ENCODE measurements around the gene RAP1GDS1.
"Not testable (repeated sequence)": the region's sequence is repeated elsewhere in the genome, so short reads cannot be mapped to it uniquely, and the experiment has no call there.

Gene RAP1GDS1

GRCh38 chr4:98358630-98359248, 97.6 kb downstream of the RAP1GDS1 start:
- DNase-seq: no peak

DNA sequence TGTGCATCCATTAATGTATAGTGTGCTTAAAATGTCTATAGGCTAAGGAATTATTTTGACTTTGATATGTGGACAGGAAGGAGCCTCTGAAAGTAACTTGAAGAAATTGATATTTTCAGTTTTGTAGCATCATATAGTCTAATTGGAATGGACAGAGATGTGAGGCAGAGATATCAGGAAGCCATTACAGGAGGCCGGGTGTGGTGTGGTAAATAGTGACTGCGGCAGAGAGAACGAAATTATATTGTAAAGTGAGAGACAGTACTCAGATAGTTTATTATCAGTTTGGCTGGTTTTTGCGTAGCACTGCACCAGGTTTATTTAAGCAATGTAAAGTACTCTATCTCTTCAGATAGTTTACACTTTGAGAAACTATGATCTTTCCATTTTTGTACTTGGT, 98.5 kb downstream of the RAP1GDS1 start:
- DNase-seq: no peak

- DNase-seq: peak; percentile 1
Observed at GRCh38 chr4:98363431-98363830, 102.2 kb downstream of the RAP1GDS1 start.

- not testable (repeated sequence) for DNase-seq
Observed at GRCh38 chr4:98366275-98366674, 105.1 kb downstream of the RAP1GDS1 start.

DNA sequence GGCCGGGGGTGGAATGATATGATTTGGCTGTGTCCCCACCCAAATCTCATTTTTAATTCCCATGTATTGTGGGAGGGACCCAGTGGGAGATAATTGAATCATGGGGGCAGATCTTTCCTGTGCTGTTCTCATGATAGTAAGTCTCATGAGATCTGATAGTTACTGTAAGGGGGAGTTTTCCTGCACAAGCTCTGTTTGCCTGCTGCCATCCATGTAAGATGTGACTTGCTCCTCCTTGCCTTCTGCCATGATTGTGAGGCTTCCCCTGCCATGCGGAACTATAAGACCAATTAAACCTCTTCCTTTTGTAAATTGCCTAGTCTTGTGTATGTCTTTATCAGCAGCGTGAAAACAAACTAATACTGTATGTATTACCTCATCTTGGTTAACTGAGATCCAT, 106.8 kb downstream of the RAP1GDS1 start:
- DNase-seq: not testable (repeated sequence)

DNA sequence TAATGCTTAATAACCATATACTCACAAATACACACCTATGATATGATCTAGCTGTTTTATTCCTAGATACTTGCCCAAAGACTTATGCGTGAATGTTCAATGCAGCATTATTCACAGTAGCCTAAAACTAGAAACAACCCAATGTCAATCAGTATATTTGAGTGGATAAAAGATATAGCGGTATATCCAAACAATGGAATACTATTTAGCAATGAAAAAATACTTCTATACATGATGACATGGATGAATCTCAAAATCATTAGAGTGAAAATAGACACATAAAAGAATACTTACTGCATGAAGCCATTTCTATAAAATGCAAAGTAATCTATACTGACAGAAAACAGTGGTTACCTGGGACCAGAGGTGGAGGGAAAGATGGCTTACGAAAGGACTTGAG, 108.1 kb downstream of the RAP1GDS1 start:
- DNase-seq: no peak

GRCh38 chr4:98374643-98375042, 113.5 kb downstream of the RAP1GDS1 start:
- no peak for DNase-seq

- no peak for DNase-seq
Observed at GRCh38 chr4:98377559-98377958, 116.4 kb downstream of the RAP1GDS1 start.

GRCh38 chr4:98381306-98381705, 120.1 kb downstream of the RAP1GDS1 start:
- no peak for DNase-seq

GRCh38 chr4:98383431-98384106, 122.4 kb downstream of the RAP1GDS1 start:
- DNase-seq: no peak

GRCh38 chr4:98385831-98386230, 124.6 kb downstream of the RAP1GDS1 start:
- DNase-seq: no peak

- DNase-seq: no peak
Observed at GRCh38 chr4:98387345-98388026, 126.3 kb downstream of the RAP1GDS1 start.

DNA sequence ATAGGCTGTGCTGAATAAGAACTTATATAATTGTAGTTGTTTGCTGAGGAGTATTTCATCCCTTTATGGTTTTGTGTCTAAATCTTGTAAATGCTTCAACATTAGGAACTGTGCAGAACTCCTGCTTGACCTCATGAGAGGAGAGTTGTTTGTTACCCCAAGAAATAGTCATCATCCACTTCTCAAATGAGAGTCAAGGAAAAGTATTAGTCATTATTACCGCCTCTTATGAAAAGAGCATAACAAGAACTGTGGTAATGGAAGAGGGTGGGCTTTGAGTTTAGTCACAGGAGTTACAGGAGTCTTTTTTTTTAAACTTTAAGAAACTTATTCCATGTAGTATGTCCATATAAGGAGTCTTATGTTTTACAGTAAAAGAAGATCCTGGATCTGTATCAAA, 132.9 kb downstream of the RAP1GDS1 start:
- DNase-seq: no peak

- DNase-seq: no peak
Observed at GRCh38 chr4:98399915-98400314, 138.7 kb downstream of the RAP1GDS1 start.

GRCh38 chr4:98406819-98407218, 145.6 kb downstream of the RAP1GDS1 start:
- DNase-seq: no peak

DNA sequence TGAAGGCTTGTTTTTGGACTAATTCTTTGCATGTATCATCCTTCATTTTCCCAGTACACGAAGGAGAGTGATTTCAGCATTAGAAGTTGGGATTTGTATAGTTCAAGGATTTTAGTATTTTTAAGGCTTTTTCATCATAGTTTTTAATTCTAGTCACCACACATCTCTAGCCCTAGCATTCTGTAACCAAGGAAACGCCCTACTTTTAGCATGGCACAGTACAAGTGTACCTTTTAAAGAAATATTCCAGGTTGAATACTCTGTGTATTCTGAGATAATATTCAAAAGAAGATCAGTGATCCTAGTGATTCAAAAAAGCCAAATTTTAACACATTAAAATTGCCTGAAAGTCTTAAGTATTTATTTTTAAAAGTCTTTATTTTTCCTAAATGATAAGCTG, 150.5 kb downstream of the RAP1GDS1 start:
- DNase-seq: no peak

- DNase-seq: no peak
Observed at GRCh38 chr4:98416844-98417243, 155.7 kb downstream of the RAP1GDS1 start.

DNA sequence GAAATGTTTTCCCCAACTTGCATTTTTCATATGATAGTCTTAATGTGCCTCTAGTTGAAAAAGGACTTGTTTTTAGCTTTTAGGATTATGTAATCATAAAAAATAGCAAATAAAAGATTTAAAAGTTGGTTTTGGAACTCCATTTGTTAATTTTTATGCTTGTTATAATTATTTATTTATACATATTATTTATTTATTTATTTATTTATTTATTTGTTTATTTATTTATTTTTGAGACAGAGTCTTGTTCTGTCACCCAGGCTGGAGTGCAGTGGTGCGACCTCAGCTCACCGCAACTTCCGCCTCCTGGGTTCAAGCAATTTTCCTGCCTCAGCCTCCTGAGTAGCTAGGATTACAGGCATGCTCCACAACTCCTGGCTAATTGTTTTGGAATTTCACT, 159.0 kb downstream of the RAP1GDS1 start:
- not testable (repeated sequence) for DNase-seq

DNA sequence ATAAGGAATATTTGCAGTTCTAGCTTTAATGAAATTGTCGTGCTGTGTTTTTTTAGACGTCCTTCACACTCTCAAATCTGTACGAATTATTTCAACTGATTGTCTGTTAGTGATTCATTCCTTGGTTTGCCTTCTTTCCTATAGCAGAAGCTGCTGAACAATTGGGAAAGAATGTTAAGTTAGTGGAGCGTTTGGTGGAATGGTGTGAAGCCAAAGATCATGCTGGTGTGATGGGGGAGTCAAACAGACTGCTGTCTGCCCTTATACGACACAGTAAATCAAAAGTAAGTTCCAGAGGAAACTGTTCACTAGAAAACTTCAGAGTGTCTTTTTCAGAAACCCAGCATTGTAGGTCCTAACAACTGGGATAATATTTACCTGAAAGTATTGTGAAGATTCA, 159.9 kb downstream of the RAP1GDS1 start:
- peak; percentile 40 for DNase-seq

DNA sequence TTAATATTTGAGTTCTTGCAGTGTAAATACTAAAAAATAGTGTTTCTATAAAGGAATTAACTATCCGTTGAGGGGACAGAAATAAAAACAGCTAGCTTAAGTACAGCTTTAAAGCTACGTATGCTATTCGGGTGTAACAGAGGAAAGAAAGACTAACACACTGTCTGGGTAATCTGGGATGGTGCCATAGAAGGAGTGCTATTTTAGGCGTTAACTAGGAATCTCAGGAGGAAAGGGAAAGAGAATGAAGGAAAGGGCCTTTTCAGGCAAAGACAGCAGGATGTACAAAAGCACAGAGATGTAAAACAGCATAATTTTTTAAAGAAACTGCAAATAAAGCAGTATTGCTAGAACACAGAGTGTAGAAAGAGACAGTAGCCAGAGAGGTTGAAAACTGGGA, 161.8 kb downstream of the RAP1GDS1 start:
- no peak for DNase-seq

- peak; percentile 86 for DNase-seq
Observed at GRCh38 chr4:98430708-98431403, 169.7 kb downstream of the RAP1GDS1 start.

DNA sequence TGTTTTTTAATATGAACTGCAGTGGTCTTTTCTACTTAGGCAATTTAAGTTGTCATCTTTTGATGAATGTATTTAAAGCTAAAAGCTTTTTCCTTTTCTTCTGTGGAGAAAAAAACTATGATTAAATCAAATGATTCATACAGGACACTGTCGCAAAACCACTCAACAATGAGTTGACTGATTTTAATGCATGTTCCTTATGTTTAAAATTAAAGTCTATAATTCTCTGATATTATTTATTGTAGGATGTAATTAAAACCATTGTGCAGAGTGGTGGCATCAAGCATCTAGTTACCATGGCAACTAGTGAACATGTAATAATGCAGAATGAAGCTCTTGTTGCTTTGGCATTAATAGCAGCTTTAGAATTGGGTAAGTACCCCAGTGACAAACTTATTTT, 172.5 kb downstream of the RAP1GDS1 start:
- no peak for DNase-seq

DNA sequence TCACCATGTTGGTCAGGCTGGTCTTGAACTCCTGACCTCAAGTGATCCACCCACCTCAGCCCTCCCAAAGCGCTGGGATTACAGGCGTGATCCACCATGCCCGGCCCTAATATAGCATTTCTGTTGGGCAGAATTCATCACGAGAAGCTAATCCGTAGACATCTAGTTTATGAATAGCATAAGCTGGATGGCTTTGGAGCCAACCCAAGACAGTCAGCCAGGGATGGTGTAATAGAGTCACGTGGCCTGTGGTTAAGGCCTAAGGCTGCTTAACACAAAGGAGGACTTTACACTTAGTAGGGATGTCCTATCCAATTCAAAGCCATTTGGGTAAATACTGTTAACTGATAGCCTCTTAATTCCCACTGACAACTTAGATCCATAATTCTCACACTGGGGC, 173.6 kb downstream of the RAP1GDS1 start:
- no peak for DNase-seq

- no peak for DNase-seq
Observed at GRCh38 chr4:98444371-98444770, 183.2 kb downstream of the RAP1GDS1 start.
